Measurements from ENCODE around the gene ZNF619.

The ZNF619 gene

DNA sequence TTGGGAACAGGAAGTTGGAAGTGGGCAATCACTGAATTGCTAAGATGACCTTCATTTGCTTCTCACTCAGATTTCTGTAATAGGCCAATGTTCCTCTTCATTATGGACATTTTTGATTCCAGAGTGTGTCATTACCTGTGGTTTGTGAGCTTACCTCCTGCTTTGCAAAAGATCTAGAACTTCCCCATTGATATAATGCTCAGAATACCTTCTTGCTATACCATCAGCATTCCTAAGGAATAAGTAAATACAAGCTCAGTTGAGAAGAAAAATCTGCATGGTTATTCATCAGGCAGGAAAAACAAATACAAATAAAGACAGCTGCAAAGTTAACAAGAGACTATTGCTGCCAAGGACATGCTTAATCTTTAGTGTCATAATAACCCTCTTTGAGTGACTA is 25.4 kb upstream of the ZNF619 start:
- Histone ChIP-seq H3K27me3 (no peaks in the 10 kb centered on the region), H3K4me1 (no peaks in the 10 kb centered on the region), H3K36me3 (no peaks in the 10 kb centered on the region), H3K4me3 (ENCODE audit: low read depth, low read length) (no peak overlapping the region), H3K9me3 (no peaks in the 10 kb centered on the region)
- DNase-seq = no peak
- TF ChIP-seq, protein P1, sequence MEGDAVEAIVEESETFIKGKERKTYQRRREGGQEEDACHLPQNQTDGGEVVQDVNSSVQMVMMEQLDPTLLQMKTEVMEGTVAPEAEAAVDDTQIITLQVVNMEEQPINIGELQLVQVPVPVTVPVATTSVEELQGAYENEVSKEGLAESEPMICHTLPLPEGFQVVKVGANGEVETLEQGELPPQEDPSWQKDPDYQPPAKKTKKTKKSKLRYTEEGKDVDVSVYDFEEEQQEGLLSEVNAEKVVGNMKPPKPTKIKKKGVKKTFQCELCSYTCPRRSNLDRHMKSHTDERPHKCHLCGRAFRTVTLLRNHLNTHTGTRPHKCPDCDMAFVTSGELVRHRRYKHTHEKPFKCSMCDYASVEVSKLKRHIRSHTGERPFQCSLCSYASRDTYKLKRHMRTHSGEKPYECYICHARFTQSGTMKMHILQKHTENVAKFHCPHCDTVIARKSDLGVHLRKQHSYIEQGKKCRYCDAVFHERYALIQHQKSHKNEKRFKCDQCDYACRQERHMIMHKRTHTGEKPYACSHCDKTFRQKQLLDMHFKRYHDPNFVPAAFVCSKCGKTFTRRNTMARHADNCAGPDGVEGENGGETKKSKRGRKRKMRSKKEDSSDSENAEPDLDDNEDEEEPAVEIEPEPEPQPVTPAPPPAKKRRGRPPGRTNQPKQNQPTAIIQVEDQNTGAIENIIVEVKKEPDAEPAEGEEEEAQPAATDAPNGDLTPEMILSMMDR (IDR thresholded peaks at IDR 0.05; ENCODE audit: low read depth, low read length) = no peak

DNA sequence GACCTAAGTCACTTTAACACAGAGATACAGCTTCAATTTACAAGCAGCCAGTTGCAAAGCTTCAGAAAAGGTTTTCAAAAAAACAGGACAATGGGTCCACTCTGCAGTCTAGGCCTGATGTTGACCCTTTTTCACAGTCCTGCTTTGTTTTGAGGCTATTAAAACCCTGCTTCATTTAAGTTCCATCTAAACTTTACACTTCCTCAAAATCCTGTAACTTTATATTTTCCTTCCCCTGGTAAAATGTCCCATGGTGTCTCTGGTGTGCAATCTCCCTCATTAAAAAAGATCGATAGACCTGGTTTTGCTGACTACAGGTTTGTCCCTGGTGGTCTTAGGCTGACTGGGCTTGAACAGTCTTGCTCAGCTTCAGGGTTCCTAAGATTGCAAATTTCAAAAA is 24.9 kb upstream of the ZNF619 start:
- Histone ChIP-seq H3K36me3 (no peaks in the 10 kb centered on the region), H3K4me3 (ENCODE audit: low read depth, low read length) (peak overlapping the region; percentile 63), H3K4me1 (no peaks in the 10 kb centered on the region), H3K9me3 (no peaks in the 10 kb centered on the region), H3K27me3 (no peaks in the 10 kb centered on the region)
- TF ChIP-seq, protein P1 (IDR thresholded peaks at IDR 0.05; ENCODE audit: low read depth, low read length) = no peak
- no peak for DNase-seq

DNA sequence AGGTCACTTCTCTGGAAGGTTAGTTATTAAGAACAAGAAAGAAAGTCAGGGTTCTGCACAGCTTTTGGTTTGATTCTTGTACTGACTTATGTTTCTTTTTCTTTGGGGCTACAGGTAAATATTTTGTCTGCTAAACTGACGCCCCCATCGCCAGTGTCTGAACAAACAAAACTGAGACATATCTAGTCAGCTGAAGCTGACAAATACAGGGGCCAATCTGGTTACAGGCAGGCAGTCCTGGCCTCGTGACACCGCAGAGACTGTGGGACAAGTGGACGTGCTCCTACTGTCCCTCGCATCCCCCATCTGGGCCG is 24.4 kb upstream of the ZNF619 start:
- no peak for DNase-seq
- TF ChIP-seq, protein P1 (IDR thresholded peaks at IDR 0.05; ENCODE audit: low read depth, low read length) = no peak
- H3K4me3 ChIP-seq (ENCODE audit: low read depth, low read length) = peak overlapping the region; percentile 63
- peaks cover 2% of the 10 kb centered on the region; the same call in 1 of the 2 replicates for H3K36me3 ChIP-seq
- no peaks in the 10 kb centered on the region for H3K9me3 ChIP-seq
- H3K4me1 ChIP-seq = no peaks in the 10 kb centered on the region
- H3K27me3 ChIP-seq = no peaks in the 10 kb centered on the region

DNA sequence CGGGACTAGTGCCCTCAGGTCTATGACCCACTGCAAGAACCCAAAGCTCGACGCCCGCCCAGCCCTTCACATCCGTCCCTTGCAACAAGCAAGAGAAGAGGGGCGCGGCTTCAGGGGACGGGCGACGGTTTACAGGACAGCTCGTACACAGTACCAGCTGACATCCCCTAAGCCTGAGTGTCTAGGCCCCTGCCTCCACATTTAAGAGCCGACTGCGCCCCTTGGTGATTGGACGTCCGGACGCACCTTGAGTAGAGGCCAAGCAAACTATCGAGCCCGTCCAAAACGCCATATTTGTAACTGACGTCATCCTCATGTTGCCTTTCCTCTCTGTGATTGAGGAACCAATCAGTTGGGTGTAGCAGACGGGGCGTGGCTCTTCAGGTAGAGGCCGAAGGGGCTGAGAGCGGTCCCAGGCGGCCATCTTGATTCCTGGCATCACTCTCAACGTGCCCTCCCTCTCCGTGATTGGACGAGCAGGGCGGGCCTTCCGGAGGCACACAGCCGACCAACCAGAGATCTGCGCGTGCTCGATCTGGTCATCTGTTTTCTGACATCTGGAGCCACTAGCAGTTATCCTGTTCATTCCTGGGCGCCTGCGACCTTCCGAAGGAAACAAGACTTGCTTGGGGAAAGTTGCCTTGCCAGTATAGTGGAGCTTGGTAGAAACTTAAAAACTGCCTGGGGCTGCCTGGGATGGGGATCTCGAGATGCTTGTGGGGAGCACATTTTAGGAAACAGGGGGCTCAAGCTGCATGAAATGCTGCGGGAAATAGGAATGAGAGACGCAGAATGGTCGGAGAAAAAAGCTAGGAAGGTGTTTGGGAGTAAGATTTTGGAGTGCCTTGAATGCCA is 23.8 kb upstream of the ZNF619 start:
- TF ChIP-seq, protein P1 (IDR thresholded peaks at IDR 0.05; ENCODE audit: low read depth, low read length) = no peak
- peaks cover 8% of the 10 kb centered on the region for H3K36me3 ChIP-seq
- H3K4me3 ChIP-seq (ENCODE audit: low read depth, low read length) = peak overlapping the region; percentile 71
- no peaks in the 10 kb centered on the region for H3K9me3 ChIP-seq
- DNase-seq = peak; percentile 95
- no peaks in the 10 kb centered on the region for H3K4me1 ChIP-seq
- H3K27me3 ChIP-seq = no peaks in the 10 kb centered on the region

DNA sequence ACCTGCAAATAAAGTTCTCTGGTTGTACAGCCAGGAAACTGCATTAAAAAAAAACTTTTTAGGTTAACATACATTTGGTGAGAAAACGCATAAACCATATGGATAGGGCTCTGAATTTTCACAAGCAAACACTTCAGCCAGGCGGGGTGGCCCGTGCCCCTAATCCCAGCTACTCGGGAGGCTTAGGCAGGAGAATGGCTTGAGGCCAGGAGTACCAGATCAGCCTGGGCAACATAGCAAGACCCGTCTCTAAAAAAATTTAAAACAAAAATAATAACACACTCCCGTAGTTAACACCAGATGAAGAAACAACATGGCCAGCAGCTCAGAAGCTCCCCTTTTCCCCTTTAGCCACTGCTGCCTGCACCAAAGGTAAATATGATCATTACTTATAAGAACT is 23.0 kb upstream of the ZNF619 start:
- Histone ChIP-seq H3K9me3 (no peaks in the 10 kb centered on the region), H3K36me3 (peaks cover 16% of the 10 kb centered on the region), H3K27me3 (no peaks in the 10 kb centered on the region), H3K4me1 (no peaks in the 10 kb centered on the region), H3K4me3 (ENCODE audit: low read depth, low read length) (peak overlapping the region; percentile 71)
- no peak for DNase-seq
- TF ChIP-seq, protein P1 (IDR thresholded peaks at IDR 0.05; ENCODE audit: low read depth, low read length) = no peak

DNA sequence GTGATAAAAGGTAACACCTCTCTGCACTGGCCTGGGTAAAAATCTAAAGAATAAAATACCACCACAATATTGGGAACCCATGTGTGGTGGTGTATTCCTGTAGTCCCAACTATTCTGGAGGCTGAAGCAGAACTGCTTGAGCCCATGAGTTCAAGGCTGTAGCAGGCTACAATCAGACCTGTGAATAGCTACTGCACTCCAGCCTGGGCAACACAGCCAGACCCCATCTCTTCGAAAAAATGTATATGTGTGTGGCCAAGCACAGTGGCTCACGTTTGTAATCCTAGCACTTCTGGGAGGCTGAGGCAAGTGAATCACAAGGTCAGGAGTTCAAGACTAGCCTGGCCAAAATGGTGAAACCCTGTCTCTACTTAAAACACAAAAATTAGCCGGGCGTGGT is 21.6 kb upstream of the ZNF619 start:
- no peaks in the 10 kb centered on the region for H3K9me3 ChIP-seq
- H3K4me3 ChIP-seq (ENCODE audit: low read depth, low read length) = no peak overlapping the region
- DNase-seq = no peak
- no peaks in the 10 kb centered on the region for H3K27me3 ChIP-seq
- H3K4me1 ChIP-seq = no peaks in the 10 kb centered on the region
- H3K36me3 ChIP-seq = peaks cover 28% of the 10 kb centered on the region
- TF ChIP-seq, protein P1 (IDR thresholded peaks at IDR 0.05; ENCODE audit: low read depth, low read length) = no peak

Measured in BE2C (cell line).